ENCODE data around the gene CCSER1.

- TF ChIP-seq POLR2AphosphoS5 (IDR thresholded peaks at IDR 0.05) (no peak), CTCF (IDR thresholded peaks at IDR 0.05) (no peak)
Observed at GRCh38 chr4:90580326-90580725, 453.1 kb downstream of the CCSER1 start.
